SK-N-SH (cell line): Measurements from ENCODE around the gene RPS6KA2. TPM values are rescaled to one million over a fixed set of nuclear protein-coding genes. Genes with fewer than 3 reads are reported as not detected.

Experiments used
- CTCF ChIA-PET: fragments of 300-600, 350-600 bp; formaldehyde crosslinking; extraction: SDS; loops from one replicate; lab custom pipeline; 2021; lab: Yijun Ruan, JAX
- POLR2A ChIA-PET: fragments of 350-600 bp; sonication (Branson Sonifier 250); formaldehyde crosslinking; extraction: SDS; loops from one replicate; lab custom pipeline; 2020; ENCODE audit warnings: antibody characterized with exemption, inconsistent platforms; lab: Yijun Ruan, JAX
- DNase-seq: peaks from one replicate; pipeline ENCODE4 v3.0.0; 2012
- H2AFZ ChIP-seq: fragments of 200-600 bp; sonication (generic); 2 replicates; pipeline ENCODE4 v1.8.1; 2016; ENCODE audit warnings: antibody characterized with exemption, mild to moderate bottlenecking, low read depth
- H3F3A ChIP-seq: fragments of 200-600 bp; sonication (generic); replicated peaks from 2 replicates; pipeline ENCODE3; 2016; ENCODE audit warnings: antibody characterized with exemption, mild to moderate bottlenecking; ENCODE audit not compliant: insufficient read depth
- H3K27ac ChIP-seq, 2 experiments: fragments of 200-500 bp in 1 of 2; fragments of 200-600 bp in 1 of 2; sonication (Bioruptor generic) in 1 of 2; sonication (generic), shearing (Covaris generic) in 1 of 2; 2 replicates each; pipeline versions ENCODE4 v1.5.1 to v1.6.1; 2014 to 2016; ENCODE audit warnings: low read depth in 2 of 2, inconsistent platforms in 1 of 2, low read length in 1 of 2, mild to moderate bottlenecking in 1 of 2, mixed read lengths in 1 of 2
- H3K27me3 ChIP-seq: fragments of 200-600 bp; sonication (generic), shearing (Covaris generic); 2 replicates; pipeline ENCODE4 v1.6.1; 2016; ENCODE audit warnings: mixed run types; ENCODE audit not compliant: insufficient read depth
- H3K36me3 ChIP-seq, 2 experiments: fragments of 200-500 bp in 1 of 2; fragments of 200-600 bp in 1 of 2; sonication (Bioruptor generic) in 1 of 2; sonication (generic) in 1 of 2; replicated peaks in 1 of 2; 2 replicates each; pipeline versions ENCODE3 to v1.5.1; 2014 to 2016; ENCODE audit warnings: low read length in 1 of 2, mild to moderate bottlenecking in 1 of 2; ENCODE audit not compliant: insufficient read depth in 2 of 2, control insufficient read depth in 1 of 2
- H3K4me1 ChIP-seq, 2 experiments: fragments of 200-500 bp in 1 of 2; fragments of 200-600 bp in 1 of 2; sonication (Bioruptor generic) in 1 of 2; sonication (generic), shearing (Covaris generic) in 1 of 2; 2 replicates each; pipeline versions ENCODE4 v1.5.1 to v1.6.1; 2014 to 2016; ENCODE audit warnings: low read depth in 1 of 2, low read length in 1 of 2, mixed run types in 1 of 2; ENCODE audit not compliant: insufficient read depth in 2 of 2, control insufficient read depth in 1 of 2
- H3K4me2 ChIP-seq: fragments of 200-600 bp; sonication (generic), shearing (Covaris generic); 2 replicates; pipeline ENCODE4 v1.6.1; 2017; ENCODE audit warnings: mixed run types
- H3K4me3 ChIP-seq, 2 experiments: fragments of 200-500 bp in 1 of 2; fragments of 200-600 bp in 1 of 2; sonication (Bioruptor generic) in 1 of 2; sonication (generic), shearing (Covaris generic) in 1 of 2; 2 replicates each; pipeline versions ENCODE4 v1.5.1 to v1.8.1; 2014 to 2016; ENCODE audit warnings: low read depth in 2 of 2, inconsistent platforms in 1 of 2, low read length in 1 of 2, mild to moderate bottlenecking in 1 of 2, mixed read lengths in 1 of 2, moderate library complexity in 1 of 2
- H3K79me2 ChIP-seq: fragments of 200-600 bp; sonication (generic); 2 replicates; pipeline ENCODE4 v1.8.1; 2017; ENCODE audit warnings: mild to moderate bottlenecking; ENCODE audit not compliant: insufficient read depth
- H3K9ac ChIP-seq: fragments of 200-600 bp; sonication (generic); 2 replicates; pipeline ENCODE4 v1.6.1; 2017; ENCODE audit warnings: mixed run types
- H3K9me2 ChIP-seq: fragments of 200-600 bp; sonication (generic); 2 replicates; pipeline ENCODE4 v1.6.1; 2017; ENCODE audit warnings: mixed run types
- H3K9me3 ChIP-seq: fragments of 200-600 bp; sonication (generic); 2 replicates; pipeline ENCODE4 v1.6.1; 2017; ENCODE audit warnings: mixed run types, mild to moderate bottlenecking, moderate library complexity
- H4K20me1 ChIP-seq: fragments of 200-600 bp; sonication (generic); 2 replicates; pipeline ENCODE4 v1.6.1; 2017; ENCODE audit warnings: mild to moderate bottlenecking, mixed run types; ENCODE audit not compliant: insufficient read depth
- ELF1 ChIP-seq: IDR thresholded peaks from 2 replicates; pipeline ENCODE4 v1.4.0; 2012
- EP300 ChIP-seq, 2 experiments: IDR thresholded peaks; 2 replicates each; pipeline versions ENCODE4 v1.4.0 to v1.6.1; 2012; ENCODE audit warnings: borderline replicate concordance in 1 of 2, low read depth in 1 of 2, low read length in 1 of 2
- FOSL2 ChIP-seq: IDR thresholded peaks from 2 replicates; pipeline ENCODE4 v1.4.0; 2012; ENCODE audit warnings: low read depth, mild to moderate bottlenecking, moderate library complexity, borderline replicate concordance
- FOXJ3 ChIP-seq: sonication (generic); formaldehyde crosslinking; IDR thresholded peaks from 2 replicates; pipeline ENCODE4 v1.5.1; 2020; ENCODE audit warnings: mild to moderate bottlenecking, missing genetic modification reagents
- GABPA ChIP-seq: IDR thresholded peaks from 2 replicates; pipeline ENCODE4 v1.4.0; 2012; ENCODE audit warnings: low read depth, mild to moderate bottlenecking
- GATA2 ChIP-seq: sonication (generic); formaldehyde crosslinking; IDR thresholded peaks from 2 replicates; pipeline ENCODE4 v1.5.0; 2020; ENCODE audit warnings: mild to moderate bottlenecking, missing genetic modification reagents
- JUND ChIP-seq: IDR thresholded peaks from 2 replicates; pipeline ENCODE4 v1.4.0; 2012
- MEF2A ChIP-seq: IDR thresholded peaks from 2 replicates; pipeline ENCODE4 v1.4.0; 2012; ENCODE audit warnings: low read depth, borderline replicate concordance
- NFIC ChIP-seq: IDR thresholded peaks from 2 replicates; pipeline ENCODE4 v1.4.0; 2012; ENCODE audit warnings: borderline replicate concordance
- POLR2AphosphoS5 ChIP-seq: IDR thresholded peaks from 2 replicates; pipeline ENCODE4 v1.6.1; 2012; ENCODE audit warnings: low read depth, low read length
- RAD21 ChIP-seq: IDR thresholded peaks from 2 replicates; pipeline ENCODE4 v1.6.1; 2012; ENCODE audit warnings: mild to moderate bottlenecking, low read length
- REST ChIP-seq: IDR thresholded peaks from 2 replicates; pipeline ENCODE4 v1.6.1; 2012; ENCODE audit warnings: mild to moderate bottlenecking, low read depth, low read length, moderate library complexity
- SIN3A ChIP-seq: IDR thresholded peaks from 2 replicates; pipeline ENCODE4 v1.6.1; 2012; ENCODE audit warnings: low read depth, mild to moderate bottlenecking, low read length, moderate library complexity, borderline replicate concordance
- SMC3 ChIP-seq: IDR thresholded peaks from 2 replicates; pipeline ENCODE4 v1.6.1; 2012; ENCODE audit warnings: low read depth, low read length, improper control_type of control experiment
- TAF1 ChIP-seq: IDR thresholded peaks from 2 replicates; pipeline ENCODE4 v1.6.1; 2012; ENCODE audit warnings: low read depth, mild to moderate bottlenecking, low read length, moderate library complexity, borderline replicate concordance
- USF1 ChIP-seq: IDR thresholded peaks from 2 replicates; pipeline ENCODE4 v1.4.0; 2012; ENCODE audit warnings: low read depth, borderline replicate concordance
- YY1 ChIP-seq: IDR thresholded peaks from 2 replicates; pipeline ENCODE4 v1.4.0; 2012; ENCODE audit warnings: low read depth, mild to moderate bottlenecking
- ZBTB33 ChIP-seq: IDR thresholded peaks from 2 replicates; pipeline ENCODE4 v1.4.0; 2012; ENCODE audit warnings: low read depth, borderline replicate concordance
- WGBS: methylation state at CpG from one replicate; pipeline ENCODE4 v1.1.6; 2017; ENCODE audit warnings: low lambda C conversion rate; 5-methylcytosine and 5-hydroxymethylcytosine counted together
- polyA plus RNA-seq, 3 experiments: library from polyadenylated mRNA; depleted of rRNA; stranded (reverse); fragments of >200 nt; gene quantifications; 2 replicates each; pipeline ENCODE4 v1.2.3, GENCODE V29; 2012
- TF ChIP-seq, protein P1 (sequence below): fragments of 150-350 bp; IDR thresholded peaks from 2 replicates; pipeline ENCODE4 v1.6.1; 2017; ENCODE audit warnings: antibody characterized with exemption, low read length, low read depth, borderline replicate concordance

RPS6KA2 gene
- polyA plus RNA-seq, 1 of the 3 experiments (the other 2 are of a cell fraction) = 59.5 TPM

- TF ChIP-seq ZBTB33 (no peak), SIN3A (no peak)
Observed at GRCh38 chr6:166502453-166502852, 124.6 kb downstream of the RPS6KA2 start (continued).

- TF ChIP-seq SMC3 = no peak
- TF ChIP-seq TAF1 = no peak
- TF ChIP-seq ZBTB33 = no peak
- TF ChIP-seq ELF1 = no peak
- no peak for TF ChIP-seq EP300 (IDR thresholded peaks at IDR 0.05; ENCODE audit: borderline replicate concordance in 1 of 2, low read depth in 1 of 2, low read length in 1 of 2)
- TF ChIP-seq JUND = no peak
- no peak for TF ChIP-seq POLR2AphosphoS5
- no peak for TF ChIP-seq GABPA
- TF ChIP-seq SIN3A = no peak
- TF ChIP-seq NFIC = no peak
- no peak for TF ChIP-seq FOXJ3 (CRISPR knock-in tag)
- TF ChIP-seq GATA2 (CRISPR knock-in tag) = no peak
- no peak for TF ChIP-seq REST
- TF ChIP-seq USF1 = no peak
- TF ChIP-seq FOSL2 = no peak
- TF ChIP-seq RAD21 = no peak
- no peak for TF ChIP-seq YY1
- TF ChIP-seq, protein P1, sequence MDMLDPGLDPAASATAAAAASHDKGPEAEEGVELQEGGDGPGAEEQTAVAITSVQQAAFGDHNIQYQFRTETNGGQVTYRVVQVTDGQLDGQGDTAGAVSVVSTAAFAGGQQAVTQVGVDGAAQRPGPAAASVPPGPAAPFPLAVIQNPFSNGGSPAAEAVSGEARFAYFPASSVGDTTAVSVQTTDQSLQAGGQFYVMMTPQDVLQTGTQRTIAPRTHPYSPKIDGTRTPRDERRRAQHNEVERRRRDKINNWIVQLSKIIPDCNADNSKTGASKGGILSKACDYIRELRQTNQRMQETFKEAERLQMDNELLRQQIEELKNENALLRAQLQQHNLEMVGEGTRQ = no peak
- no peak for TF ChIP-seq MEF2A
- TF ChIP-seq, all 33 proteins: peak for 0
- Histone ChIP-seq H2AFZ (no peak overlapping the region), H3K36me3 (peaks cover 21 to 89% of the 10 kb centered on the region in 2 experiments), H3K4me1 (peaks cover 0 to 46% of the 10 kb centered on the region in 2 experiments; a peak in 2 of 4 replicates), H3K9me2 (no peaks in the 10 kb centered on the region), H3K9ac (no peak overlapping the region), H3F3A (no peaks in the 10 kb centered on the region), H3K9me3 (no peaks in the 10 kb centered on the region), H3K27me3 (no peaks in the 10 kb centered on the region), H4K20me1 (no peaks in the 10 kb centered on the region), H3K79me2 (no peaks in the 10 kb centered on the region), H3K4me3 (no peak overlapping the region), H3K27ac (peak overlapping the region in 1 of 2 experiments; percentile 96; a peak in 2 of 4 replicates), H3K4me2 (no peak overlapping the region)
- CTCF ChIA-PET = interaction anchor here (1.7 kb wide), 1 partner anchor 225 kb away, joined by 4 read pairs; no protein-coding TSS in a partner anchor
- DNase-seq = no peak
- WGBS = 77% methylated on average over 3 of the region's 14 CpGs
- POLR2A ChIA-PET = no interaction called here
Observed at GRCh38 chr6:166501246-166501645, 125.8 kb downstream of the RPS6KA2 start.
